Stimulated activated CD8-positive, alpha-beta memory T cell treated with anti-CD3 and anti-CD28 coated beads, Interleukin-4, amount 100 ng/mL, for 24 hours (primary cell): ENCODE results near the gene SLC22A4.

ENCODE experiments used
- DNase-seq: peaks from one replicate; pipeline ENCODE4 v3.0.0-alpha.2; 2020; ENCODE audit warnings: low read depth

SLC22A4 gene

DNA sequence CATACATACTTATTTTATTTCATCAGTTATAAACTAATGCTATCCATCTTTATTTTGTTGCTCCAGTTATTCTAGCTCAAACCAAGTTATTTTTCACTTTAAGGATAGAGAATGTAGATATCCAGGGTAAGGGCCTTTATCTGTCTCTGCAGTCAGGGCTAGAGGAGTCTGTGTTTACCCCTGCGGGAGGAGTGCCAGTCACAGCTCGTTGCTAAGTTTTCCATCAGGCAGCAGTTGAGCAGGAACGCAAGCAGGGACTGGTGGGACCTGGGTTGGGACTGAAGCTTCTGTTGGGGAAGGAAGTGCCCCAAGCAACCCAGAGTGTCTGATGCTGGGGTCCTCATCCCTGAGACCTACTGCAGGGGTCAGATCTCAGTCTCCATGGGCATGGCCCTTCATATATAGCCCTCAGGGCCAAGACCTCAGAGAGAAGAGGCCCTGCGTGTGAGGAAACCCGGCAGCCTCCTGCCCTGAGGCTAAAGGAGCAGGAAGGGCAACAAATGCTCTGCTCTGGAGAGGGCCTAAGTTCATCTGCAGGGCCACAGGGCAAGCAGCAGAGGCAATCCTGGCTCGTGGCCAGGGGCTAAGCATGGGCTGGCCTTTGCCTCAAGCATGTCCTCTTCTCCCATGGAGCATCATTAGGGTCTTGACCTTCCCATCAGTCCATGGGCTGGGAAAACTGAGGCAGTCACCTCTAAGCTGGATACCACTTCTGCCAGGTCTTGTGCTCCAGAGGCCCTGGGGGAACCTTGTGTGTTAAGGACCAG lies 6.6 kb downstream of the SLC22A4 start:
- no peak for DNase-seq

DNA sequence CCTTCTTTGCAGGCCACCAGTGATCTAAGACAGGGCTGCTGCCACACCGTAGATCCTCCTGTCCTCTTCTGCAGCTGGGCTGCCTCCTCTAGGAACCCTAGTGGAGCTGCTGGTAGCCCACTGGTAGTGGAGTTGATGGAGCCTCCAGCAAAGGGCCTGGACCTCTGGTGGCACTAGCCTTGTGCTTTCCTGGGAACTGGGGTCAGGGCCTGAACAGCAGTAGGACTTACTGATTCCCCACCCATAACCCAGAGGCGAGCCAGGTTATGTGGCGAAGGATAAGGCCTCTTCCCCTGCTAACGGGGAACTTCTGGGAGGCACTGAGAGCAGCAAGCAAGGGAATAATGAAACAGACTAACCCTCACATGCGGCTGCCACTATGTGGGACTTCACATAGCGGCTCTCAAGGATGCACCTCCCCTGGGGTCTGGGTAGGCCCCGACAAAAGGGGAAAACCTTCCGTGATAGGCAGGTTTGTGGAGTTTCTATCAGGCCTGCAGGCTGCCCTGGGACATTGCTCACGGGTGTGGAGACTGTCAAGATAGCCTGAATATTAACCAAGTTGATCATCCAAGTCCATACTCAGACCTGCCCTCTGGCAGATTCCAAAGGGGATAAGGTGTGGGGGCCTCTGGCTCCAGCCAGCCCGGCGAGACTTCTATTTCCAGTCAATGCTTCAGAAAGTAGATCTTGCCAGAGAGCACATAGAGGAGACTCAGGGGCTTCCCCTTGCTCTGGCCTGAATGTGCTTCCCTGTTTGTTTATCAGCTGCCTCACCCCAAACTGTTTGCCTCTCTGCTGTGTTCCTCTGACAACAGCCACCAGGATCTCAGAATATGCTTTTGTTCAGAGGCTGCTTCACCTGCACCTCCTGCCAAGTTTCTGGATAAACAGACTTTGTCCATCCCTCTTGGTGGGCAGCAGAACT lies 7.4 kb downstream of the SLC22A4 start:
- DNase-seq = no peak

DNA sequence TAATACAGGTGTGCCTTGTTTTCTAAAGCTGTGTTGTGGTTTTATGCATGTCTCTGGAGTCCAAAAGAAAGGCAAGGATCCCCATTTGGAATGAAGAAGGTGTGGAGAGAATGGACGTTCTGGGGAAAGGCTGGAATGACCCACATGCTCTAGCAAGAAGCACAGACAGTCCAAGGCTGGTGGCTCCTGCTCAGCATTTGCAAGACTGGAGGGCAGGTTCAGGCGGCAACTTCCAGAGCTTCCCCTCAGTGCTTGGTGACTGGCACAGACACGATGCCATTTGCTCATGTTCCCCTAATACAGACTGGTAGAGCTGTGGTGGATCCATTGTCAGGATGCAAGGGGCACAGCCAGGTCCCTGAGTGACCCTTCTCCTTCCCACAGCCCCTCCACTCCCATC lies 8.2 kb downstream of the SLC22A4 start:
- DNase-seq = no peak

DNA sequence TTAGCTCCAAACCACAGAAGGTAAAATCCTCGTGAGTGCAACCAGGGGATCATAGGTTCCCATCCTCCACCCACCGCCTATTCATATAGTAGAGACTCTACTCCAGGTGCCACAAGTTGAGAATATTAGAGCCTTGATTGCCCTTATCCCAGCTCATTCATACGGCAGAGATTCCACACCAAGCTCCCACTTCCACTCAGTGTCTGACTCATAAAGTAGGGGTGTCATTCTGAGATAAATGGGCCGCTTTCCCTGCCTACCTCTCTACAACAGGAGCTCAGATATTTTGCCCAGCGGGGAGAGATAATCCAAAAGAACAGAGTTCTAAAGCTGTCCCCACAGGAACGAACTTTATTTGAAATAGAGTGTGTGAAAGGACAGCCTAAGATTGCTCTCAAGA lies 9.4 kb downstream of the SLC22A4 start:
- DNase-seq = no peak

DNA sequence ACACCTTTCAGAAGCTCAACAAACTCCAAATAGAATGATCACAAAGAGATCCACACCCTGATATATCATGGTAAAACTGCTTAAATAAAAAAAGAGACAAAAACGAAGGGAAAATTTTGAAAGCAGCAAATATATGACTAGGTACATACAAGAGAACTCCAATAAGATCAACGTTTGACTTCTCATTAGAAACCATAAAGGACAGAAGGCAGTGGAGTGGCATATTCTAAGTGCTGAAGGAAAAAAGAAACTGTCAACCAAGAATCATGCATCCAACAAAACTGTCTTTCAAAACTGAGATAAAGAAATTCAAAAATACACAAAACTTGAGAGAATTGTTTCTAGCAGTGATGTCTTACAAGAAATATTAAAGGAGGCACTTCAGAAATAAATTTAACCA lies 11.2 kb downstream of the SLC22A4 start:
- no peak for DNase-seq

- DNase-seq = no peak
Observed at GRCh38 chr5:132308701-132309100, 14.5 kb downstream of the SLC22A4 start.

GRCh38 chr5:132309679-132310078 lies 15.5 kb downstream of the SLC22A4 start:
- DNase-seq = no peak

DNA sequence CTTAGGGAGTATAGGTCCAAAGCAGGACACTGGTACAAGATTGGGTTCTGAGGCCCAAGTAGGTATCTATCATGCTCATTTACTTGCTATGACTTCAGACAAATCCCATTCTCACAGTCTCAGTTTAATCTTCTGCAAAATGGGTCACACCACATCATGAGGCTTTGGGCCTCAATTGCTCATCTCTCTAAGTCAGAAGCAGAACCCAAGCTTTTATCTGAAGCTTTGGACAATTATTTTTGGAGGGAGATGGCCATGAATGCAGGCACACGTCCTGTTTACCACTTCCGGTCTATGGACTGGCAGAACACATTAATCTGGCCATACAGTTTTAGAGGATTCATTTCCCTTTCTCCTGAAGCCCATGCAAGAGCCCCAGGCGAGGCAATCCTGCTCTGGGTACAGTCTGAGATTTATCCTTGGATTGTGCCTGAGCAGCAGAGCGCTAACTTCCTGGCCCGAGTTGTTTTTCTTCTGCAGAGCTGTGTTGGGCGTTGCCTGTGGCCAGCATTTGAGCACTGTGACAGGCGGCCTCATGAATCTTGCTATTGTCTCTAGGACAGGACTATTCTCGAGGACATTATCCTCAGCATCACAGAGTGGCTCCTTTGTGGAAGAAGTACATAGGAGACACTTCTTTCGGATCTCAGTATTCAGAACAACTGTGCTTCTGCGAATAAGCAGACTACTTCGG lies 16.1 kb downstream of the SLC22A4 start:
- DNase-seq = no peak

DNA sequence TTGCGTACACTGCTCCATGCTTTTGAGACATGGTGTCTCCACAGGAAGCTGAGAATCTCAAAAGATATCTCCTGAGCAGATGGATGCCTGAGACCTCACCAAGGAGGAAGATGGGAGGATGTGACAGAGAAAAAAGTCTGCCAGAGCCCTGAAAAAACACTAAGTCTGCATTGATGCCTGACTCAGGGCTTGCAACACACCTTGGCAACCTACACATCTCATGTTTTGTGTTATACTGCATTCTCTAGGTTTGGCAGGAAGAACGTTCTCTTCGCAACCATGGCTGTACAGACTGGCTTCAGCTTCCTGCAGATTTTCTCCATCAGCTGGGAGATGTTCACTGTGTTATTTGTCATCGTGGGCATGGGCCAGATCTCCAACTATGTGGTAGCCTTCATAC lies 19.2 kb downstream of the SLC22A4 start:
- no peak for DNase-seq

- DNase-seq = no peak
Observed at GRCh38 chr5:132313961-132314432, 19.8 kb downstream of the SLC22A4 start.

DNA sequence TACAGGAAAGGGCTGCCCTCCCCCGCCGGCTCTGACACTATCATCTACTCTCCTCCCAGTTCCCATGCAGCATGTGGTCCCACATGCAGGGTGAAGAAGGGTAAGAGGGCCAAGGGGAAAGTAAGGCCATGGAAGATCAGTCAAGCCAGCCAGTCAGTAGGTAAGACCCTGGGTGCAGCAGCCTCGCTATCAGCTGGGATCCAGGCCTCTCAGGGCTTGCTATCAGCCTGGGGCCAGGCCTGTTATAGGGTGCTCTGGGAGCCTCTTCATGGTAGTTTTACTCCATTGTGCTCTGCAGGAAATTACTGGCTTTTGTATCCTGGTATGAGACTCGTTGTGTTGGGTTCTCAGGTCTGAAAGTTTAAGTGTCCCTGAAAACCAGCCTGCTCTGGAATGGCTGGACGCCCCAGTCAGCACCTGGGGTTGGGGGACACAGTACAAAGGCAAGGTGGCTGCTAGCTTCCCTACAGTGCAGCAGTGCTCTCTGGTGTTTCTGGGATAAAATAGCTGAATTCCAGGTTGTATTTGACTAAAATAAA lies 21.4 kb downstream of the SLC22A4 start:
- no peak for DNase-seq

- DNase-seq = no peak
Observed at GRCh38 chr5:132319975-132320374, 25.8 kb downstream of the SLC22A4 start.

- no peak for DNase-seq
Observed at GRCh38 chr5:132321109-132321721, 27.0 kb downstream of the SLC22A4 start.

DNA sequence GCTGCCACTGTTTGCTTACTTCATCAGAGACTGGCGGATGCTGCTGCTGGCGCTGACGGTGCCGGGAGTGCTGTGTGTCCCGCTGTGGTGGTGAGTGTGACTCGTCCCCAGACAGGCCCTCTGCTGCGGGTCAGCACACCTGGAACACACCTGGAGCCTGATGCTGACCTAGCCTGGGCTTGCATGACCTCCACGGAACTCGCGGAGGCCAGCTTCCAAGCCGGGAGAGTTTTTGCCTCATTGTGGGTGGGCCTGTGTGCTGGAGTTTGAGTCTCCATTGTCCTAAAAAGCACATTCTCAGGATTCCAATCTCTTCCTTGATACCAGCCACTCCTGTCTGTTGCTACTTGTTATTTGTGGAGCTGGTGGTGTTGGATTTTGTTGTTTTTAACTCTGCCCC lies 28.1 kb downstream of the SLC22A4 start:
- DNase-seq = no peak

GRCh38 chr5:132323202-132323601 lies 29.0 kb downstream of the SLC22A4 start:
- DNase-seq = no peak

DNA sequence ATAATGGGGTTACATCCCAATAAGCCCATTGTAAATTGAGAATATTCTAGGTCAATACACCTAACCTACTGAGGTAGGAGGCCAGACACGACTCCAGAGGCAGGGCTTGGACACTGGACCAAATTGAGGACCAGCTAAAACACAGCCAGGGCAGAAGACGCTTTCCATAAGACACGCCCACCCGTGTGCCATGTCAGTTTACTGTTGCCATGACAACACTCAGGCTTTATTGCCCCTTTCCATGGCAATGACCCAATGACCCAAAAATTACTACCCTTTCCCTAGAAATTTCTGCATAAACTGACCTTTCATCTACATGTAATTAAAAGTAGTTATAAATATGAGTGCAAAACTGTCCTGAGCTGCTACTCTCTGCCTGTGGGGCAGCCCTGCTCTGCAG lies 31.5 kb downstream of the SLC22A4 start:
- DNase-seq = no peak

- no peak for DNase-seq
Observed at GRCh38 chr5:132327252-132327955, 33.2 kb downstream of the SLC22A4 start.

GRCh38 chr5:132334812-132335211 lies 40.6 kb downstream of the SLC22A4 start:
- no peak for DNase-seq

- no peak for DNase-seq
Observed at GRCh38 chr5:132335402-132335801, 41.2 kb downstream of the SLC22A4 start.

DNA sequence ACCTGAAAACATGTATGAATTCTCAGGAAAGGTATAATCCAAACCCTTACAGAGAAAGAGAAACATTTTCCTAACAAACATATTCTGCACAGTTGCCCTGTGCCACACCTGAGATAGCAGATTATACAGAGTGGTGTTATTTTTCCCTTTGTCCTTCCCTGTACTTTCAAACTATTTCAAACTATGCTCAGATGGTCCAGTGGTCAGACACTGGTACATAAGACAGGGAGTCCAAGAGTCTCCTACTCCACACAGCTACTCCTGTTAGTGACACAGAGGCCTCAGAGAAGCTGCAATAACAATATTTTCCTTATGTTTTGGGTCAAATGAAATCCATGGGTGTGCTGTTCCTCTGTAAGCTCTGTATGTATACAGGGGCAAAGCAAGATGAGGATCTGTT lies 45.3 kb downstream of the SLC22A4 start:
- DNase-seq = no peak
